ENCODE results near the gene MB21D2.

MB21D2 gene

DNA sequence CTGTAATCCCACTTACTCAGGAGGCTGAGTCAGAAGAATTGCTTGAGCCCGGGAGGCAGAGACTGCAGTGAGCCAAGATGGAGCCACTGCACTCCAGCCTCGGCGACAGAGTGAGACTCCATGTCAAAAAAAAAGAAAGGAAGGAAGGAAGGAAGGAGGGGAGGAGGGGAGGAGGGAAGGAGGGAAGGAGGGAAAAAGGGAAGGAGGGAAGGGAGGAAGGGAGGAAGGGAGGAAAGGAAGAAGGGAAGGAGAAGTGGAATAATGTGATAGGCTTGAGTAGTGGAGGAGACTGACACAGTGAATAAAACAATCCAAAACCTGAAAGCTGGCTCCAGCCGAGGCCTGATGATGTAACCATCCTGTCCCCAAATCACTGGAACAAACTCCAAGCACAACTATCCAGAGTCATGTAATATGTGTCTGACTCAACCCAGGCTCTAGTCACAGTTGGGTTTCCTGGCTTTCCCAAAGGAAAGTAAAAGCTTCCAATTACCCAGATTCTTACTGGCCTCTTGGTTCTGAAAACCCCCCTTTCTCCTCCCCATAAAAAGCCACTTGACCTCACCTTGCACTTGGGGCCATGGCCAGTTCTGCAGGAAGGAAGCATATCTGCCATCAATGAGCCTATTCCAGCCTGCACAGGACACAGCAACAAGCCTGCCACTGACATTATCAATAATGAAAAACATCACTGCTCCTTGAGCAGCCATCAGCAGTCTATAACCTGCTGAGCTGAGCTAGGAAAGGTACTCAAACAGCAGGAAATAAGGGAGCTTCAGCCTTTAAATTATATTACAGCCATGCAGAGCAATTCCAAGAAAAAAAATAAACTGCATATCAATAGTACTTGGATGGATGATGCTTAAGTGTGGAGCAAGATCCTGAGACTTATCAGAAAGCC is 48.3 kb downstream of the MB21D2 start:
- no peak for TF ChIP-seq CTCF (IDR thresholded peaks at IDR 0.05; ENCODE audit: control insufficient read depth, insufficient read depth, low read depth, low read length, missing control alignments)
- DNase-seq (ENCODE audit: low read depth): no peak
- no peak overlapping the region for H3K4me3 ChIP-seq (ENCODE audit: control insufficient read depth, low read depth, low read length)

DNA sequence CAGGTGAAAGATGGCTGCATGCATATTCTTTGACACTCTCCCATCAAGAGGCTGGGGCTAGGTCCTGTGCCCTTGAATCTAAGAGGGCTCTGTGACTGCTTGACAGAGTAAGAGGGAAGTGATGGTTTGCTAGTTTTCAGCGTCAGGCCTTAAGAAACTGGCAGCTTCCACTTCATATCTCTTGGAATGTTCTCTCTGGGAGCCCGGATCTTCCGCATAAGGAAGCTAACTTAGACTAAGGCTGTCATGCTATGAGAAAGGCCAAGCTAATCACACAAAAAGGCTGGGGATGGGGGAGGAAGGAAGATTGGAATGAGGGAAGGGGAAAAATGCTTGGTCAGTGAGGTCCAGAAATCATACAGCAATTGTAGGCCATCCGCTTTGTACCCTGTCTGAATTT is 50.0 kb downstream of the MB21D2 start:
- H3K4me3 ChIP-seq (ENCODE audit: control insufficient read depth, low read depth, low read length): no peak overlapping the region
- TF ChIP-seq CTCF (IDR thresholded peaks at IDR 0.05; ENCODE audit: control insufficient read depth, insufficient read depth, low read depth, low read length, missing control alignments): no peak
- no peak for DNase-seq (ENCODE audit: low read depth)

- no peak overlapping the region for H3K4me3 ChIP-seq (ENCODE audit: control insufficient read depth, low read depth, low read length)
- no peak for TF ChIP-seq CTCF (IDR thresholded peaks at IDR 0.05; ENCODE audit: control insufficient read depth, insufficient read depth, low read depth, low read length, missing control alignments)
- no peak for DNase-seq (ENCODE audit: low read depth)
Observed at GRCh38 chr3:192866804-192867203, 50.9 kb downstream of the MB21D2 start.

GRCh38 chr3:192864941-192865340 is 52.7 kb downstream of the MB21D2 start:
- H3K4me3 ChIP-seq (ENCODE audit: control insufficient read depth, low read depth, low read length): no peak overlapping the region
- DNase-seq (ENCODE audit: low read depth): no peak
- TF ChIP-seq CTCF (IDR thresholded peaks at IDR 0.05; ENCODE audit: control insufficient read depth, insufficient read depth, low read depth, low read length, missing control alignments): no peak

- no peak overlapping the region for H3K4me3 ChIP-seq (ENCODE audit: control insufficient read depth, low read depth, low read length)
- no peak for TF ChIP-seq CTCF (IDR thresholded peaks at IDR 0.05; ENCODE audit: control insufficient read depth, insufficient read depth, low read depth, low read length, missing control alignments)
- DNase-seq (ENCODE audit: low read depth): no peak
Observed at GRCh38 chr3:192863091-192863420, 54.6 kb downstream of the MB21D2 start.

- DNase-seq (ENCODE audit: low read depth): no peak
- TF ChIP-seq CTCF (IDR thresholded peaks at IDR 0.05; ENCODE audit: control insufficient read depth, insufficient read depth, low read depth, low read length, missing control alignments): no peak
- no peak overlapping the region for H3K4me3 ChIP-seq (ENCODE audit: control insufficient read depth, low read depth, low read length)
Observed at GRCh38 chr3:192862408-192863090, 55.1 kb downstream of the MB21D2 start.

Data from AG09309 (cell line).